BE2C (cell line): Measurements from ENCODE around the gene ACER3. TPM values are rescaled to one million over a fixed set of nuclear protein-coding genes. Genes with fewer than 3 reads are reported as not detected.
"Not testable (repeated sequence)": the region's sequence is repeated elsewhere in the genome, so short reads cannot be mapped to it uniquely, and the experiment has no call there.

Source experiments
- DNase-seq: peaks from one replicate; pipeline ENCODE4 v3.0.0-alpha.2; 2020
- H3K27me3 ChIP-seq: fragments of 250-450 bp; sonication (Bioruptor Pico); 2 replicates; pipeline ENCODE4 v1.5.1; 2020; ENCODE audit warnings: mild to moderate bottlenecking
- H3K36me3 ChIP-seq: fragments of 250-450 bp; sonication (Bioruptor Pico); 2 replicates; pipeline ENCODE4 v1.5.1; 2020; ENCODE audit warnings: mild to moderate bottlenecking
- H3K4me1 ChIP-seq: fragments of 250-450 bp; sonication (Bioruptor Pico); 2 replicates; pipeline ENCODE4 v1.5.1; 2020
- H3K4me3 ChIP-seq: 2 replicates; pipeline ENCODE4 v1.5.1; 2011; ENCODE audit warnings: low read depth, low read length
- H3K9me3 ChIP-seq: fragments of 250-450 bp; sonication (Bioruptor Pico); 2 replicates; pipeline ENCODE4 v1.5.1; 2020
- polyA plus RNA-seq: library from polyadenylated mRNA; unstranded; fragments of >200 nt; gene quantifications from one replicate; pipeline ENCODE4 v1.2.1, GENCODE V29; 2012; ENCODE audit warnings: low read depth, missing spikeins; ENCODE audit not compliant: insufficient read length, insufficient read depth
- TF ChIP-seq, protein P1 (sequence below): IDR thresholded peaks from 2 replicates; pipeline ENCODE4 v1.5.1; 2012; ENCODE audit warnings: mild to moderate bottlenecking, low read depth, low read length

ACER3 gene
- 2.8 TPM for polyA plus RNA-seq

DNA sequence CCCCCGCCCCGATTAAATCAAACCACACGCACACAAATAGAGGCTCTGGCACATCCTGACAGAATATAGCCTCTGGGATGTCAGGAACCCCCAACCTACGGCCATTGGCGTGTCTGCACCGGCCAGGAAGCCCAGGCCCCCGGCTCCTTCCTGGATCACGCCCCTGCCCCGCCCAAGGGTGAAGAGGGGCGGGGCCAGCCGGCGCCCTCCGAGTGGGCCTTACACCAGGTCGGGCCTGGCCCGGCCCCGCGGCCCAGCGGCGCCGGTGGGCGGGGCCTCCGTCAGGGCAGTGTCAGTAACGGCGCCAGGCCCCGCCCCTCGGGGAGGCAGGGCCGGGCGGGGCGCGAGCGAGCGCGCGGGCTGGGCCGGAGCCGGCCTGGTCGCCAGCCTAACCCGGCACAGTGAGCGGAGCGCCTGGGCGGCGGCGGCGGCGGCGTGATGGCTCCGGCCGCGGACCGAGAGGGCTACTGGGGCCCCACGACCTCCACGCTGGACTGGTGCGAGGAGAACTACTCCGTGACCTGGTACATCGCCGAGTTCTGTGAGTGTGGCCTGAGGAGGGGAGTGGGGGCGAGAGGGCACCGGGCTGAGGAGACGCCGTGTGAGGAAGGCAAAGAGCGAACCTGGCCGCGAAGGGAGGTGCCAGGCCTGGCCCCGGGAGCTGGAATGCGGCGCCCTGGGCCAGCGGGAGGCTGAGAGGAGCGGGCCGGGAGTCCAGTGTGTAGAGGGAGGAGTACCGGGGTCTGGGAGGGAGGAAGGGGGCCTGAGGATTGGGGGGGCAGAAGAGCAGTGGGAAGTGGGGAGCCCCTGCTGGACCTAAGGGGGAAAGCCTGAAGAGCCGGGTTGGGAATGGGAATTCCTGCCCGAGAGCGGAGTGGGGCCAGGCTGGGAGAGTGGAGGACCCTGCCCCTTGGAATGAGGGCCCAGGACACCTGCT is at the start of gene ACER3:
Gene ACER3, plus strand, starts transcription at position 380 of the 937 bp plus-strand sequence. Its CDS starts 59 bp downstream, at position 439.
- no peaks in the 10 kb centered on the region for H3K9me3 ChIP-seq
- TF ChIP-seq, protein P1, sequence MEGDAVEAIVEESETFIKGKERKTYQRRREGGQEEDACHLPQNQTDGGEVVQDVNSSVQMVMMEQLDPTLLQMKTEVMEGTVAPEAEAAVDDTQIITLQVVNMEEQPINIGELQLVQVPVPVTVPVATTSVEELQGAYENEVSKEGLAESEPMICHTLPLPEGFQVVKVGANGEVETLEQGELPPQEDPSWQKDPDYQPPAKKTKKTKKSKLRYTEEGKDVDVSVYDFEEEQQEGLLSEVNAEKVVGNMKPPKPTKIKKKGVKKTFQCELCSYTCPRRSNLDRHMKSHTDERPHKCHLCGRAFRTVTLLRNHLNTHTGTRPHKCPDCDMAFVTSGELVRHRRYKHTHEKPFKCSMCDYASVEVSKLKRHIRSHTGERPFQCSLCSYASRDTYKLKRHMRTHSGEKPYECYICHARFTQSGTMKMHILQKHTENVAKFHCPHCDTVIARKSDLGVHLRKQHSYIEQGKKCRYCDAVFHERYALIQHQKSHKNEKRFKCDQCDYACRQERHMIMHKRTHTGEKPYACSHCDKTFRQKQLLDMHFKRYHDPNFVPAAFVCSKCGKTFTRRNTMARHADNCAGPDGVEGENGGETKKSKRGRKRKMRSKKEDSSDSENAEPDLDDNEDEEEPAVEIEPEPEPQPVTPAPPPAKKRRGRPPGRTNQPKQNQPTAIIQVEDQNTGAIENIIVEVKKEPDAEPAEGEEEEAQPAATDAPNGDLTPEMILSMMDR, result peak; percentile 23; the same call in 1 of the 2 replicates
- no peaks in the 10 kb centered on the region for H3K36me3 ChIP-seq
- H3K27me3 ChIP-seq, result no peaks in the 10 kb centered on the region
- DNase-seq, result peak; percentile 97
- peaks cover 4% of the 10 kb centered on the region; the same call in 1 of the 2 replicates for H3K4me1 ChIP-seq
- peak within 1 kb of the TSS; percentile 82 for H3K4me3 ChIP-seq

DNA sequence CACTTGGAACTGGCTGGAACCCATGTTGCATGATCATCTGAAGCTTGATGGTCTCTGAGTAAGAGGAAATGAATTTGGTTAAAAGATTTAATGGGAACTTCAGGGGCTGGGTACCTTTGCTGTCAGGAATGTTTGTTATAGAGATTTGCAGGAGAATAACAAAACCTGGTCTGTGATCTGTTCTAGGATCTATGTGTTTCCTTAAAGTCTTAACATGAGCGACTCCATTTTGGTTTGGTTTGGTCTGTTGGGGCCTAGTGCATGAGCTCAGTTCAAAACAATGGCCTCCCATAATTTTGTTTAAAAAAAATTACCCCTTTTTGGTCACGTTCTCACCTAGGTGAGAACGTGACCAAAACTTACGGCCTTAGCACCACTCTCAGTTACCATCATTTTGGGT is 49.5 kb upstream of the ACER3 start:
- no peaks in the 10 kb centered on the region for H3K27me3 ChIP-seq
- peaks cover 2% of the 10 kb centered on the region; the same call in 1 of the 2 replicates for H3K9me3 ChIP-seq
- TF ChIP-seq, protein P1, result no peak
- H3K4me3 ChIP-seq, result no peak overlapping the region
- DNase-seq, result no peak
- peaks cover 7% of the 10 kb centered on the region; the same call in 1 of the 2 replicates for H3K4me1 ChIP-seq
- no peaks in the 10 kb centered on the region for H3K36me3 ChIP-seq

DNA sequence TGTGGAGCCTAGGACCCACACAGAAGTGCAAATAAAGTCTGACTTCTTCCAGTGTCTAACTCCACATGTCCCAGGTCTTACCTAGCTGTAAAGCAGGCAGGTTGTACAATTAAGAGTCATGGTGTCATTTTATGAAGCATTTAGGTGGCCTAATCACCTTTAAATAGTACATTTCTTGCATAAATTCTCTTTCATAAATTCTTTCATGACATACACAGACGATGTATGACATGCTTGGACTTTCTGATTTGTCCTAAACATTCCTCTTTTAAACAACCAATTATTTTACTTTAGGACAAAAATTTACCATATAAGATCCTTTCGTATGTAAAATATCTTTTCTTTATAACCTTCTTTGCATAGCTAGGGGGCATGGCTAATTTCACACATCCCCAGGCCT is 46.3 kb upstream of the ACER3 start:
- no peaks in the 10 kb centered on the region for H3K36me3 ChIP-seq
- TF ChIP-seq, protein P1, result no peak
- H3K4me1 ChIP-seq, result no peaks in the 10 kb centered on the region; the same call in 1 of the 2 replicates
- no peak for DNase-seq
- no peaks in the 10 kb centered on the region for H3K27me3 ChIP-seq
- H3K9me3 ChIP-seq, result peaks cover 6% of the 10 kb centered on the region; the same call in 1 of the 2 replicates
- no peak overlapping the region for H3K4me3 ChIP-seq

DNA sequence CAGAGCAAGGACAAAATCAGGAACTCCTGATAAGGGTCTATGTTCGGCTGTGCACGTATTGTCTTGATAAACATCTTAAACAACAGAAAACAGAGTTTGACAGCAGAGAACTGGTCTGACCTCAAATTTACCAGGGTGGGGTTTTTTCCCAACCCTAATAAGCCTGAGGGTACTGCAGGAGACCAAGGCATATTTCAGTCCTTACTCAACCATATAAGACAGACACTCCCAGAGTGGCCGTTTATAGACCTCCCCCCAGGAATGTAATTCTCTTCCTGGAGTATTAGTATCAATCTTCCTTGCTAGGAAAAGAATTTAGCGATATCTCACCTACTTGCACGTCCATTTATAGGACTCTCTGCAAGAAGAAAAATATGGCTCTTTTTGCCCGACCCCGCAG is 45.0 kb upstream of the ACER3 start:
- not testable (repeated sequence) for DNase-seq, H3K4me3 ChIP-seq, H3K4me1 ChIP-seq, H3K9me3 ChIP-seq, H3K27me3 ChIP-seq, H3K36me3 ChIP-seq

DNA sequence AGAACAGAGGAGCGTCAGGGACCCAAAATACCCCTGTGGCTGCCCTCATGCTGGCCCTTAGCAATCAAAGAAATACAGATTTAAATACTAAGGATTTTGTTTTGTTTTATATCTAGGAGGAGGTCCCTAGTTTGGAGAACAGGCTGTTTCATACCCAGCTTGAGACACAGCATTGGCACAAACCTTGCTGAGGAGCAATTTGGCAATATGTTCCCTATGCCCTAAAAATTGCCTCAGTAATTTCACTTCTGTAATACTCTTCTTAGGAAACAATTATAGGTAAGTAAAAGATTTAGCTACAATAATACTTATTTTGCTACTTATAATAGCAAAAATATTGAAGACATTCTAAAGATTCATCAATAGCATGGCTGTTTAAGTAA is 40.5 kb upstream of the ACER3 start:
- Histone ChIP-seq H3K36me3 (no peaks in the 10 kb centered on the region), H3K9me3 (peaks cover 6% of the 10 kb centered on the region; the same call in 1 of the 2 replicates), H3K27me3 (no peaks in the 10 kb centered on the region), H3K4me1 (no peaks in the 10 kb centered on the region), H3K4me3 (no peak overlapping the region)
- DNase-seq, result no peak
- TF ChIP-seq, protein P1, result no peak

DNA sequence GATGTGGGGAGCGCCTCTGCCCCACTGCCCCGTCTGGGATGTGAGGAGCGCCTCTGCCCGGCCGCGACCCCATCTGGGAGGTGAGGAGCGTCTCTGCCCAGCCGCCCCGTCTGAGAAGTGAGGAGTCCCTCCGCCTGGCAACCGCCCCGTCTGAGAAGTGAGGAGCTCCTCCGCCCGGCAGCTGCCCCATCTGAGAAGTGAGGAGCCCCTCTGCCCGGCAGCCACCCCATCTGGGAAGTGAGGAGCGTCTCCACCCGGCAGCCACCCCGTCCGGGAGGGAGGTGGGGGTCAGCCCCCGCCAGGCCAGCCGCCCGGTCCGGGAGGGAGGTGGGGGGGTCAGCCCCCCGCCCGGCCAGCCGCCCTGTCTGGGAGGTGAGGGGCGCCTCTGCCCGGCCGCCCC is 39.3 kb upstream of the ACER3 start:
- not testable (repeated sequence) for H3K4me3 ChIP-seq, H3K36me3 ChIP-seq, DNase-seq, H3K27me3 ChIP-seq, H3K9me3 ChIP-seq, H3K4me1 ChIP-seq

DNA sequence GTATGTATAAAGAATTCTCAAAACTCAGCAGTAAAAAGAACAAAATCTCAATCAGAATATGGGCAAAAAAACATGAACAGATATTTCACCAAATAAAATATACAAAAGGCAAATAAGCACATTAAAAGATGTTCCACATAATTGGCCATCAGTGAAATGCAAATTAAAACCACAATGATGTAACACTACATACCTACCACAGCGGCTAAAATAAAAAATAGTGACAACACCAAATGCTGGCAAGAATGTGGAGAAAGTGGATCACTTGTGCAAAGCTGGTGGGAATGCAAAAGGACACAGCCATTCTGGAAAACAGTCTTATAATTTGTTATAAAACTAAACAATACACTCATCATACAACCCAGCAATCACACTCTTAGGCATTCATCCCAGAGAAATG is 38.3 kb upstream of the ACER3 start:
- H3K9me3 ChIP-seq, result no peaks in the 10 kb centered on the region
- no peak for DNase-seq
- H3K4me1 ChIP-seq, result no peaks in the 10 kb centered on the region
- H3K36me3 ChIP-seq, result no peaks in the 10 kb centered on the region
- no peaks in the 10 kb centered on the region for H3K27me3 ChIP-seq
- TF ChIP-seq, protein P1, result no peak
- no peak overlapping the region for H3K4me3 ChIP-seq
